ENCODE measurements around the gene PDGFB. TPM values are rescaled to one million over a fixed set of nuclear protein-coding genes. Genes with fewer than 3 reads are reported as not detected.

The PDGFB gene
- total RNA-seq, 1 donor from 2014 or later, result 16.5 TPM

GRCh38 chr22:39290724-39291161 lies 46.0 kb upstream of the PDGFB start:
- peak; percentile 90 for DNase-seq (ENCODE audit: low spot score)
- Mint-ChIP-seq H3K27me3 (ENCODE audit: low read depth) (no peaks in the 10 kb centered on the region), H3K27ac (ENCODE audit: unreplicated experiment) (no peak overlapping the region), H3K4me3 (ENCODE audit: unreplicated experiment) (no peak overlapping the region), H3K4me1 (ENCODE audit: low read depth) (peaks cover 51% of the 10 kb centered on the region), H3K9me3 (ENCODE audit: low read depth) (no peaks in the 10 kb centered on the region), H3K36me3 (ENCODE audit: low read depth) (peaks cover 1% of the 10 kb centered on the region)
- TF ChIP-seq CTCF (IDR thresholded peaks at IDR 0.05), result no peak

GRCh38 chr22:39289975-39290720 lies 45.4 kb upstream of the PDGFB start:
- Mint-ChIP-seq H3K4me3 (ENCODE audit: unreplicated experiment) (no peak overlapping the region), H3K27me3 (ENCODE audit: low read depth) (no peaks in the 10 kb centered on the region), H3K9me3 (ENCODE audit: low read depth) (no peaks in the 10 kb centered on the region), H3K4me1 (ENCODE audit: low read depth) (peaks cover 47% of the 10 kb centered on the region), H3K36me3 (ENCODE audit: low read depth) (peaks cover 2% of the 10 kb centered on the region), H3K27ac (ENCODE audit: unreplicated experiment) (no peak overlapping the region)
- no peak for TF ChIP-seq CTCF (IDR thresholded peaks at IDR 0.05)
- peak; percentile 57 for DNase-seq (ENCODE audit: low spot score)

GRCh38 chr22:39289533-39289932 lies 44.8 kb upstream of the PDGFB start:
- TF ChIP-seq CTCF (IDR thresholded peaks at IDR 0.05), result no peak
- peaks cover 2% of the 10 kb centered on the region for H3K36me3 Mint-ChIP-seq (ENCODE audit: low read depth)
- H3K27ac Mint-ChIP-seq (ENCODE audit: unreplicated experiment), result no peak overlapping the region
- peak; percentile 87 for DNase-seq (ENCODE audit: low spot score)
- H3K27me3 Mint-ChIP-seq (ENCODE audit: low read depth), result no peaks in the 10 kb centered on the region
- H3K9me3 Mint-ChIP-seq (ENCODE audit: low read depth), result no peaks in the 10 kb centered on the region
- peaks cover 41% of the 10 kb centered on the region for H3K4me1 Mint-ChIP-seq (ENCODE audit: low read depth)
- H3K4me3 Mint-ChIP-seq (ENCODE audit: unreplicated experiment), result no peak overlapping the region

GRCh38 chr22:39288135-39288898 lies 43.5 kb upstream of the PDGFB start:
- H3K4me3 Mint-ChIP-seq (ENCODE audit: unreplicated experiment), result no peak overlapping the region
- DNase-seq (ENCODE audit: low spot score), result peak; percentile 73
- H3K36me3 Mint-ChIP-seq (ENCODE audit: low read depth), result peaks cover 2% of the 10 kb centered on the region
- no peak overlapping the region for H3K27ac Mint-ChIP-seq (ENCODE audit: unreplicated experiment)
- peaks cover 35% of the 10 kb centered on the region for H3K4me1 Mint-ChIP-seq (ENCODE audit: low read depth)
- no peak for TF ChIP-seq CTCF (IDR thresholded peaks at IDR 0.05)
- H3K9me3 Mint-ChIP-seq (ENCODE audit: low read depth), result no peaks in the 10 kb centered on the region
- no peaks in the 10 kb centered on the region for H3K27me3 Mint-ChIP-seq (ENCODE audit: low read depth)

- peaks cover 2% of the 10 kb centered on the region for H3K36me3 Mint-ChIP-seq (ENCODE audit: low read depth)
- peaks cover 34% of the 10 kb centered on the region for H3K4me1 Mint-ChIP-seq (ENCODE audit: low read depth)
- H3K9me3 Mint-ChIP-seq (ENCODE audit: low read depth), result no peaks in the 10 kb centered on the region
- peak overlapping the region; percentile 33 for H3K27ac Mint-ChIP-seq (ENCODE audit: unreplicated experiment)
- H3K27me3 Mint-ChIP-seq (ENCODE audit: low read depth), result no peaks in the 10 kb centered on the region
- DNase-seq (ENCODE audit: low spot score), result no peak
- no peak for TF ChIP-seq CTCF (IDR thresholded peaks at IDR 0.05)
- no peak overlapping the region for H3K4me3 Mint-ChIP-seq (ENCODE audit: unreplicated experiment)
These were observed 42.4 kb upstream of the PDGFB start for GRCh38 chr22:39287076-39287725.
